Esophagus muscularis mucosa (tissue), 4 donors: ENCODE measurements around the gene CROCC. TPM values are rescaled to one million over a fixed set of nuclear protein-coding genes. Genes with fewer than 3 reads are reported as not detected.
"Not testable (repeated sequence)": the region's sequence is repeated elsewhere in the genome, so short reads cannot be mapped to it uniquely, and the experiment has no call there.

Source experiments
- DNase-seq: peaks from one replicate; pipeline ENCODE4 v3.0.0-alpha.2; 2017; ENCODE audit errors: extremely low spot score
- H3K27ac ChIP-seq, 4 donors: fragments of 200-600 bp; sonication (generic); replicated peaks in 1 of 4; 1 replicate in 3 of 4; 2 replicates in 1 of 4; pipeline ENCODE4 v1.5.1; 2016 to 2019; ENCODE audit warnings: mild to moderate bottlenecking in 1 of 4
- H3K27me3 ChIP-seq, 4 donors: fragments of 200-600 bp; sonication (generic); one replicate each; pipeline versions ENCODE4 v1.5.1 to v1.6.0; 2016 to 2019
- H3K36me3 ChIP-seq, 4 donors: fragments of 200-600 bp; sonication (generic); one replicate each; pipeline ENCODE4 v1.5.1; 2016 to 2019
- H3K4me1 ChIP-seq, 4 donors: fragments of 200-600 bp; sonication (generic); one replicate each; pipeline ENCODE4 v1.5.1; 2016 to 2019
- H3K4me3 ChIP-seq, 4 donors: fragments of 200-600 bp; sonication (generic); 1 replicate in 2 of 4; 2 replicates in 2 of 4; pipeline ENCODE4 v1.5.1; 2016 to 2019; ENCODE audit warnings: mild to moderate bottlenecking in 4 of 4, moderate library complexity in 1 of 4
- H3K9me3 ChIP-seq, 4 donors: fragments of 200-600 bp; sonication (generic); 1 replicate in 3 of 4; 2 replicates in 1 of 4; pipeline ENCODE4 v1.5.1; 2016 to 2019
- CTCF ChIP-seq, 3 experiments: fragments of 200-600 bp in 2 of 3; fragments of 450-650 bp in 1 of 3; sonication (generic) in 2 of 3; IDR thresholded peaks; one replicate each; pipeline ENCODE4 v1.5.1; 2017 to 2019; ENCODE audit warnings: antibody characterized with exemption in 3 of 3, mild to moderate bottlenecking in 2 of 3, moderate library complexity in 1 of 3
- EP300 ChIP-seq: sonication (generic); formaldehyde crosslinking; IDR thresholded peaks from one replicate; pipeline ENCODE4 v1.6.1; 2017; ENCODE audit warnings: antibody characterized with exemption
- POLR2A ChIP-seq: fragments of 450-650 bp; IDR thresholded peaks from one replicate; pipeline ENCODE4 v1.6.1; 2017; ENCODE audit warnings: antibody characterized with exemption, moderate library complexity, mild to moderate bottlenecking, low read depth
- POLR2AphosphoS5 ChIP-seq, 2 donors: sonication (generic); formaldehyde crosslinking; IDR thresholded peaks; one replicate each; pipeline ENCODE4 v1.6.1; 2017; ENCODE audit warnings: antibody characterized with exemption in 2 of 2
- WGBS: methylation state at CpG from one replicate; pipeline ENCODE4 v1.1.5; 2018; 5-methylcytosine and 5-hydroxymethylcytosine counted together
- intact Hi-C: fragments of 100-400 bp; cut with DNase I; formaldehyde crosslinking; loops from one replicate; pipeline ENCODE4 v1.15.1; 2023
- total RNA-seq, 4 donors: library from RNA; depleted of rRNA; stranded (reverse); fragments of >200 nt; gene quantifications; one replicate each; pipeline versions ENCODE4 v1.1.0 to v1.2.1, GENCODE V29; 2016

Gene CROCC
- total RNA-seq = 10 to 100 TPM; 17.6 to 36.3 (median 23.0) TPM

GRCh38 chr1:16921391-16922185, at the start of gene CROCC:
Gene CROCC (plus strand): TSS chr1:16921931. CDS start chr1:16922019, 88 bp downstream.
- Histone ChIP-seq H3K27ac (no peak within 1 kb of the TSS), H3K27me3 (peaks cover 0 to 14% (median 4%) of the 10 kb centered on the region in 4 donors), H3K36me3 (peaks cover 0 to 13% (median 6%) of the 10 kb centered on the region in 4 donors), H3K9me3 (no peaks in the 10 kb centered on the region), H3K4me3 (no peak within 1 kb of the TSS), H3K4me1 (peaks cover 6 to 23% (median 10%) of the 10 kb centered on the region in 4 donors)
- no peak for DNase-seq
- WGBS = 38% methylated on average over 17 of the region's 17 CpGs
- peak in 1 of 2 donors; percentile 6 for TF ChIP-seq POLR2AphosphoS5 (IDR thresholded peaks at IDR 0.05)
- no peak for TF ChIP-seq EP300
- no peak for TF ChIP-seq CTCF (IDR thresholded peaks at IDR 0.05)
- TF ChIP-seq POLR2A = no peak
- intact Hi-C loops = loop anchor here (10.0 kb wide), 1 partner anchor 197 kb away; no protein-coding TSS in a partner anchor

GRCh38 chr1:16872152-16873075, 49.3 kb upstream of the CROCC start:
- 51% methylated on average over 29 of the region's 66 CpGs for WGBS
- Histone ChIP-seq H3K4me3 (peak overlapping the region; percentile 35 to 57 (median 46)), H3K4me1 (peaks cover 6 to 17% (median 14%) of the 10 kb centered on the region in 4 donors), H3K27me3 (peaks cover 0 to 53% (median 4%) of the 10 kb centered on the region in 4 donors), H3K27ac (peak overlapping the region in 1 of 4 donors; percentile 30)
- DNase-seq, H3K36me3 ChIP-seq, intact Hi-C loops, H3K9me3 ChIP-seq: not testable (repeated sequence)

GRCh38 chr1:16873076-16873879, 48.5 kb upstream of the CROCC start:
- DNase-seq, intact Hi-C loops: not testable (repeated sequence)

GRCh38 chr1:16874968-16875765, 46.6 kb upstream of the CROCC start:
- H3K27ac ChIP-seq, intact Hi-C loops, DNase-seq, H3K36me3 ChIP-seq, H3K9me3 ChIP-seq, H3K4me3 ChIP-seq: not testable (repeated sequence)
- Histone ChIP-seq H3K4me1 (peaks cover 6 to 17% (median 14%) of the 10 kb centered on the region in 4 donors), H3K27me3 (peaks cover 0 to 67% (median 4%) of the 10 kb centered on the region in 4 donors)
- 57% methylated on average over 25 of the region's 35 CpGs for WGBS

More at GRCh38 chr1:16873076-16873879, 48.5 kb upstream of the CROCC start:
- H3K4me3 ChIP-seq = peak overlapping the region; percentile 35 to 57 (median 46)
- H3K4me1 ChIP-seq = peaks cover 6 to 17% (median 14%) of the 10 kb centered on the region in 4 donors
- not testable (repeated sequence) for H3K27ac ChIP-seq, H3K9me3 ChIP-seq, H3K36me3 ChIP-seq
- 36% methylated on average over 32 of the region's 52 CpGs for WGBS
- peaks cover 0 to 53% (median 4%) of the 10 kb centered on the region in 4 donors for H3K27me3 ChIP-seq

- H3K4me3 ChIP-seq, DNase-seq, H3K9me3 ChIP-seq, intact Hi-C loops, H3K36me3 ChIP-seq, H3K27ac ChIP-seq, H3K4me1 ChIP-seq: not testable (repeated sequence)
- WGBS = 69% methylated on average over 1 of the region's 1 CpG
- peaks cover 0 to 33% (median 0%) of the 10 kb centered on the region in 4 donors for H3K27me3 ChIP-seq
These were observed 40.0 kb upstream of the CROCC start for GRCh38 chr1:16881742-16882141.

- peaks cover 0 to 5% (median under 1%) of the 10 kb centered on the region in 4 donors for H3K4me1 ChIP-seq
- no peak overlapping the region for H3K27ac ChIP-seq
- peaks cover 0 to 29% (median 0%) of the 10 kb centered on the region in 4 donors for H3K27me3 ChIP-seq
- WGBS = 57% methylated on average over 4 of the region's 4 CpGs
- no peaks in the 10 kb centered on the region for H3K36me3 ChIP-seq
- intact Hi-C loops = no loop called here
- no peak overlapping the region for H3K4me3 ChIP-seq
- DNase-seq = no peak
- TF ChIP-seq POLR2A (no peak), CTCF (IDR thresholded peaks at IDR 0.05) (no peak), EP300 (no peak), POLR2AphosphoS5 (IDR thresholded peaks at IDR 0.05) (no peak)
- H3K9me3 ChIP-seq = no peaks in the 10 kb centered on the region
These were observed 38.7 kb upstream of the CROCC start for GRCh38 chr1:16882986-16883385.

- 76% methylated on average over 5 of the region's 5 CpGs for WGBS
- H3K4me3 ChIP-seq, DNase-seq, H3K36me3 ChIP-seq, H3K27ac ChIP-seq, H3K9me3 ChIP-seq, intact Hi-C loops: not testable (repeated sequence)
- Histone ChIP-seq H3K4me1 (peaks cover 8 to 10% (median 9%) of the 10 kb centered on the region in 4 donors), H3K27me3 (peaks cover 0 to 21% (median 0%) of the 10 kb centered on the region in 4 donors)
These were observed 37.2 kb upstream of the CROCC start for GRCh38 chr1:16884487-16884886.
